Measurements from ENCODE around the gene PODXL. TPM values are rescaled to one million over a fixed set of nuclear protein-coding genes. Genes with fewer than 3 reads are reported as not detected.
"Not testable (repeated sequence)": the region's sequence is repeated elsewhere in the genome, so short reads cannot be mapped to it uniquely, and the experiment has no call there.

Gene PODXL
- total RNA-seq, 1 experiment from 2014 or later = 44.2 TPM

DNA sequence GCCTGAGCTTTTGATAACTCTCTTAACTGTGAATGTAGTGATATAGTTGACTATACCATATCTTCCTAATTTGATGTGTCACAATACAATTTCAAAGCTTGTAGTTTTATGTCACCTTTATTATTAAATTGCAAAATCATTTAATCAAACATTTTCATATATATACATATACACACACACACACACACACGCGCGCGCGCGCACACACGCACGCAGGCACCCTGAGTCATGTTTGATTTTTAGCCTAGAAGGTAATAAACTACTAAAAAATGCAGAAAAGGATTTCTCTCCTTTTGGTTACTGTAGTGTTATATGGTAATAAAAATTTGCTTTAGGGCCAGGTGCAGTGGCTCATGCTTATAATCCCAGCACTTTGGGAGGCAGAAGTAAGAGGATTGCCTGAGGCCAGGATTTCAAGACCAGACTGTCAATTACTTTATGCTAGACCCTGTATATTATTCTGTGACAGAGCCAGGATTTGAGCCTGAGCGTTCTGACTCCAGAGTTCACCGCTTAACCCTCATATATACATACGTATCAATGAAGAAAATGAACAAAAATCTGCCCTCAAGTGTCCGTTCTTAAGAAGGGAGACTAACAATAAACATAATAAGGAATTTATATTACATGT is 89.6 kb downstream of the PODXL start:
- ATAC-seq = no peak
- Histone ChIP-seq H3K9me3 (ENCODE audit: low read length) (no peaks in the 10 kb centered on the region), H3K36me3 (ENCODE audit: low read depth, low read length) (peaks cover 34% of the 10 kb centered on the region; the same call in 1 of the 2 replicates), H3K27me3 (ENCODE audit: low read length) (no peaks in the 10 kb centered on the region), H3K79me2 (ENCODE audit: low read length) (no peaks in the 10 kb centered on the region), H3K4me2 (ENCODE audit: low read length) (no peak overlapping the region), H3K27ac (ENCODE audit: low read length) (no peak overlapping the region), H2AFZ (ENCODE audit: low read length) (no peak overlapping the region), H3K4me3 (ENCODE audit: low read length) (no peak overlapping the region), H4K20me1 (ENCODE audit: low read length) (no peaks in the 10 kb centered on the region), H3K9me2 (replicated peaks; ENCODE audit: low read length) (no peaks in the 10 kb centered on the region), H3K4me1 (ENCODE audit: insufficient read depth, low read length) (no peaks in the 10 kb centered on the region), H3K9ac (ENCODE audit: low read length) (no peak overlapping the region), H3F3A (ENCODE audit: low read length, unreplicated experiment) (no peaks in the 10 kb centered on the region)
- TF ChIP-seq, protein P1, sequence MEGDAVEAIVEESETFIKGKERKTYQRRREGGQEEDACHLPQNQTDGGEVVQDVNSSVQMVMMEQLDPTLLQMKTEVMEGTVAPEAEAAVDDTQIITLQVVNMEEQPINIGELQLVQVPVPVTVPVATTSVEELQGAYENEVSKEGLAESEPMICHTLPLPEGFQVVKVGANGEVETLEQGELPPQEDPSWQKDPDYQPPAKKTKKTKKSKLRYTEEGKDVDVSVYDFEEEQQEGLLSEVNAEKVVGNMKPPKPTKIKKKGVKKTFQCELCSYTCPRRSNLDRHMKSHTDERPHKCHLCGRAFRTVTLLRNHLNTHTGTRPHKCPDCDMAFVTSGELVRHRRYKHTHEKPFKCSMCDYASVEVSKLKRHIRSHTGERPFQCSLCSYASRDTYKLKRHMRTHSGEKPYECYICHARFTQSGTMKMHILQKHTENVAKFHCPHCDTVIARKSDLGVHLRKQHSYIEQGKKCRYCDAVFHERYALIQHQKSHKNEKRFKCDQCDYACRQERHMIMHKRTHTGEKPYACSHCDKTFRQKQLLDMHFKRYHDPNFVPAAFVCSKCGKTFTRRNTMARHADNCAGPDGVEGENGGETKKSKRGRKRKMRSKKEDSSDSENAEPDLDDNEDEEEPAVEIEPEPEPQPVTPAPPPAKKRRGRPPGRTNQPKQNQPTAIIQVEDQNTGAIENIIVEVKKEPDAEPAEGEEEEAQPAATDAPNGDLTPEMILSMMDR (conservative IDR thresholded peaks at IDR 0.05; ENCODE audit: low read depth, low read length) = no peak
- TF ChIP-seq EZH2phosphoT487 (IDR thresholded peaks at IDR 0.05; ENCODE audit: borderline replicate concordance, low read length) (no peak), EZH2 (IDR thresholded peaks at IDR 0.05; ENCODE audit: low read length, unreplicated experiment) (no peak)
- ChIA-PET CTCF (no interaction called here), POLR2A (ENCODE audit: unreplicated experiment) (no interaction called here)
- no peak for DNase-seq
- BruUV-seq (replicated peaks) = no TSS peak
- intact Hi-C loops (cut with micrococcal nuclease) = no loop called here

DNA sequence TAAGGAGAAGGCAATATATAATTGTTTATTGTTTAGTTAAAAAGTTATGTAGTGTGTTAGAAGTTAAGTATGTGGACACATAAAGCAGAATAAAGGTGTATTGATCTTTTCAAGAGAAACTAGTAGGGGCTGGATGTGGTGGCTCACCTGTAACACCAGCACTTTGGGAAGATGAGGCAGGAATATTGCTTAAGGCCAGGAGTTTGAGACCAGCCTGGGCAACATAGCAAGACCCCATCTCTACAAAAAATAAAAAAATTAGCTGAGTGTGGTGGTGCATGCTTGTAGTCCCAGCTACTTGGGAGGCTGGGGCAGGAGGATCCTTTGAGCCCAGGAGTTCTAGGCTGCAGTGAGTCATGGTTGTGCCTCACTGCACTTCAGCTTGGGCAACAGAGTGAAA is 93.7 kb downstream of the PODXL start:
- H3K4me3 ChIP-seq (ENCODE audit: low read length); BruUV-seq (replicated peaks); H3K27ac ChIP-seq (ENCODE audit: low read length); POLR2A ChIA-PET (ENCODE audit: unreplicated experiment); DNase-seq; H3K79me2 ChIP-seq (ENCODE audit: low read length); H3K9me2 ChIP-seq (replicated peaks; ENCODE audit: low read length); CTCF ChIA-PET; intact Hi-C loops (cut with micrococcal nuclease); H4K20me1 ChIP-seq (ENCODE audit: low read length); H3K4me2 ChIP-seq (ENCODE audit: low read length); H3K9ac ChIP-seq (ENCODE audit: low read length); ATAC-seq; H3F3A ChIP-seq (ENCODE audit: low read length, unreplicated experiment); H2AFZ ChIP-seq (ENCODE audit: low read length); H3K4me1 ChIP-seq (ENCODE audit: insufficient read depth, low read length); H3K27me3 ChIP-seq (ENCODE audit: low read length); H3K9me3 ChIP-seq (ENCODE audit: low read length): not testable (repeated sequence)
- H3K36me3 ChIP-seq (ENCODE audit: low read depth, low read length) = peaks cover 31% of the 10 kb centered on the region; the same call in 1 of the 2 replicates

DNA sequence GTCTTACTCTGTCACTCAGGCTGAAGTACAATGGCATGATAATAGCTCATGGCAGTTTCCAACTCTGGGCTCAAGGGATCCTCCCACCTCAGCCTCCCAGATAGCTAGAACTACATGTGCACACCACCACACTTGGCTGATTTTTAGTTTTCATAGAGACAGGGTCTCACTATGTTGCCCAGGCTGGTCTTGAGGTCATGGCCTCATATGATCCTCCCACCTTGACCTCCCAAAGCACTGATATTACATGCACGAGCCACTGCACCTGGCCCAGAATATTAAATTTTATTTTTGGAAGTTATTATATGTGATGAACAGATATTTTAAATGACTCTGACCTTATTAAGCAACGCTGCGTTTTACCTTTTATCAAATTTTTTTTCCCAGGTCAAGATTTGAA is 94.4 kb downstream of the PODXL start:
- DNase-seq (no peak), ATAC-seq (no peak)
- no peak for TF ChIP-seq EZH2 (IDR thresholded peaks at IDR 0.05; ENCODE audit: low read length, unreplicated experiment)
- TF ChIP-seq, protein P1 (conservative IDR thresholded peaks at IDR 0.05; ENCODE audit: low read depth, low read length) = no peak
- TF ChIP-seq EZH2phosphoT487 (IDR thresholded peaks at IDR 0.05; ENCODE audit: borderline replicate concordance, low read length) = no peak
- H2AFZ ChIP-seq (ENCODE audit: low read length) = no peak overlapping the region
- H3K27ac ChIP-seq (ENCODE audit: low read length) = no peak overlapping the region
- BruUV-seq (replicated peaks) = no TSS peak
- no peak overlapping the region for H3K9ac ChIP-seq (ENCODE audit: low read length)
- H3K79me2 ChIP-seq (ENCODE audit: low read length) = no peaks in the 10 kb centered on the region
- H3K9me3 ChIP-seq (ENCODE audit: low read length) = no peaks in the 10 kb centered on the region
- no peaks in the 10 kb centered on the region for H3K27me3 ChIP-seq (ENCODE audit: low read length)
- no peaks in the 10 kb centered on the region for H3K9me2 ChIP-seq (replicated peaks; ENCODE audit: low read length)
- no peak overlapping the region for H3K4me2 ChIP-seq (ENCODE audit: low read length)
- CTCF ChIA-PET = no interaction called here
- POLR2A ChIA-PET (ENCODE audit: unreplicated experiment) = interaction anchor here (0.6 kb wide), 1 partner anchor 96 kb away, joined by 5 read pairs; no protein-coding TSS in a partner anchor
- no peaks in the 10 kb centered on the region for H3F3A ChIP-seq (ENCODE audit: low read length, unreplicated experiment)
- intact Hi-C loops (cut with micrococcal nuclease) = no loop called here
- H3K36me3 ChIP-seq (ENCODE audit: low read depth, low read length) = peaks cover 25% of the 10 kb centered on the region; the same call in 1 of the 2 replicates
- H3K4me3 ChIP-seq (ENCODE audit: low read length) = no peak overlapping the region
- H3K4me1 ChIP-seq (ENCODE audit: insufficient read depth, low read length) = peaks cover 8% of the 10 kb centered on the region; the same call in 1 of the 2 replicates
- H4K20me1 ChIP-seq (ENCODE audit: low read length) = no peaks in the 10 kb centered on the region
